Vagina (tissue), 2 donors: ENCODE data around the gene ATG9B. TPM values are rescaled to one million over a fixed set of nuclear protein-coding genes. Genes with fewer than 3 reads are reported as not detected.

Source experiments
- DNase-seq, 2 donors: peaks; one replicate each; pipeline ENCODE4 v3.0.0-alpha.2; 2017; ENCODE audit errors: extremely low spot score in 2 of 2
- H3K27ac ChIP-seq: fragments of 200-600 bp; sonication (generic); one replicate; pipeline ENCODE4 v1.5.1; 2019
- H3K27me3 ChIP-seq: fragments of 200-600 bp; sonication (generic); one replicate; pipeline ENCODE4 v1.5.1; 2019
- H3K36me3 ChIP-seq, 2 donors: fragments of 200-600 bp; sonication (generic); one replicate each; pipeline ENCODE4 v1.5.1; 2017 to 2019
- H3K4me1 ChIP-seq: fragments of 200-600 bp; sonication (generic); one replicate; pipeline ENCODE4 v1.5.1; 2019
- H3K4me3 ChIP-seq, 2 donors: fragments of 200-600 bp; sonication (generic); 1 replicate in 1 of 2; 2 replicates in 1 of 2; pipeline ENCODE4 v1.5.1; 2016 to 2019
- H3K9me3 ChIP-seq: fragments of 200-600 bp; sonication (generic); one replicate; pipeline ENCODE4 v1.5.1; 2019
- POLR2A ChIP-seq, 2 donors: fragments of 450-650 bp; IDR thresholded peaks; one replicate each; pipeline ENCODE4 v1.6.1; 2017; ENCODE audit warnings: antibody characterized with exemption in 2 of 2, mild to moderate bottlenecking in 2 of 2, moderate library complexity in 2 of 2
- POLR2AphosphoS5 ChIP-seq, 2 donors: sonication (generic); formaldehyde crosslinking; IDR thresholded peaks; one replicate each; pipeline ENCODE4 v1.9.0; 2017; ENCODE audit warnings: antibody characterized with exemption in 2 of 2, mild to moderate bottlenecking in 2 of 2, low read depth in 1 of 2; ENCODE audit not compliant: insufficient read depth in 1 of 2
- intact Hi-C: fragments of 100-400 bp; cut with DNase I; formaldehyde crosslinking; loops from one replicate; pipeline ENCODE4 v1.15.1; 2023
- total RNA-seq: library from RNA; depleted of rRNA; stranded (reverse); fragments of >200 nt; gene quantifications from one replicate; pipeline ENCODE4 v1.2.3, GENCODE V29; 2016
- TF ChIP-seq, protein P1 (sequence below), 3 experiments: fragments of 450-650 bp in 2 of 3; fragments of 200-600 bp in 1 of 3; sonication (generic) in 1 of 3; IDR thresholded peaks; one replicate each; pipeline ENCODE4 v1.5.1; 2017 to 2019; ENCODE audit warnings: antibody characterized with exemption in 3 of 3, mild to moderate bottlenecking in 2 of 3, moderate library complexity in 2 of 3

The ATG9B gene
- total RNA-seq, 1 donor from 2014 or later = 34.1 TPM

DNA sequence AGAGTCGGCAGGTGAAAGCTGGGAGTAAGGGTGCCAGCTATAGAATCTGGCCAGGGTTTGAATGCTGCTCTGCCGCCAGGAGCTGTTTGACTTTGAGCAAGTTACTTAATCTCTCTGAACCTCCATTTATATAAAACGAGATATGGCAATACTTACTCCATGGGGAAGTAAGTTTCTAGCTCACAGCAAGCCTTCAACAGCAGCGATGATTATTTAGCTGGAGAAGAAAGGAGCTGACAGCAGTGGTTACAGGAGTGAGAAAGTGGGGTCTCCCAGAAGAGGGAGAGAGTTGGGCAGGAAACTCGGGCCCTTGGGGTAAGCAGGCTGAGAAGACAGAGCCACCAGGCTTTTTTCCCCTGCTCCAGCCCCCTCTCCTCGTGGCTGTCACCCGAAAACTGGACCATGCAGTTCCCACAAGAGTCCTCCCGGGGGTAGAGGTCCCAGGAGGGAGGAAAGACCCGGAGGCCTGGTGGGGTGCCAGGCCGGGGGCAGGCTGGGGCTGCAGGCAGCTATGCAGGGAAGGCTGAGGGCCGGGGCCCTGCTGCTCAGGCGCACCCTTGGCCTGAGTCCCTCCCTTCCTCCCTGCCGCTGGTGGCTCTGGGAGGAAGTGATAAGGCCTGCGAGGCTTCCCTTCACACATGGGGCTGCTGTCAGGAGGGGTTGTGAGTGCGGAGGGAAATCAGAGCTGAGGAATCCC lies 30.0 kb downstream of the ATG9B start:
- Histone ChIP-seq H3K27ac (no peak overlapping the region), H3K27me3 (no peaks in the 10 kb centered on the region), H3K4me1 (peaks cover 15% of the 10 kb centered on the region), H3K9me3 (no peaks in the 10 kb centered on the region), H3K36me3 (no peaks in the 10 kb centered on the region), H3K4me3 (peak overlapping the region; percentile 19 to 27)
- TF ChIP-seq POLR2AphosphoS5 (IDR thresholded peaks at IDR 0.05; ENCODE audit: insufficient read depth in 1 of 2, low read depth in 1 of 2) = no peak
- TF ChIP-seq, protein P1, sequence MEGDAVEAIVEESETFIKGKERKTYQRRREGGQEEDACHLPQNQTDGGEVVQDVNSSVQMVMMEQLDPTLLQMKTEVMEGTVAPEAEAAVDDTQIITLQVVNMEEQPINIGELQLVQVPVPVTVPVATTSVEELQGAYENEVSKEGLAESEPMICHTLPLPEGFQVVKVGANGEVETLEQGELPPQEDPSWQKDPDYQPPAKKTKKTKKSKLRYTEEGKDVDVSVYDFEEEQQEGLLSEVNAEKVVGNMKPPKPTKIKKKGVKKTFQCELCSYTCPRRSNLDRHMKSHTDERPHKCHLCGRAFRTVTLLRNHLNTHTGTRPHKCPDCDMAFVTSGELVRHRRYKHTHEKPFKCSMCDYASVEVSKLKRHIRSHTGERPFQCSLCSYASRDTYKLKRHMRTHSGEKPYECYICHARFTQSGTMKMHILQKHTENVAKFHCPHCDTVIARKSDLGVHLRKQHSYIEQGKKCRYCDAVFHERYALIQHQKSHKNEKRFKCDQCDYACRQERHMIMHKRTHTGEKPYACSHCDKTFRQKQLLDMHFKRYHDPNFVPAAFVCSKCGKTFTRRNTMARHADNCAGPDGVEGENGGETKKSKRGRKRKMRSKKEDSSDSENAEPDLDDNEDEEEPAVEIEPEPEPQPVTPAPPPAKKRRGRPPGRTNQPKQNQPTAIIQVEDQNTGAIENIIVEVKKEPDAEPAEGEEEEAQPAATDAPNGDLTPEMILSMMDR (IDR thresholded peaks at IDR 0.05) = no peak
- no peak for TF ChIP-seq POLR2A (IDR thresholded peaks at IDR 0.05)
- DNase-seq = no peak
- intact Hi-C loops = no loop called here

DNA sequence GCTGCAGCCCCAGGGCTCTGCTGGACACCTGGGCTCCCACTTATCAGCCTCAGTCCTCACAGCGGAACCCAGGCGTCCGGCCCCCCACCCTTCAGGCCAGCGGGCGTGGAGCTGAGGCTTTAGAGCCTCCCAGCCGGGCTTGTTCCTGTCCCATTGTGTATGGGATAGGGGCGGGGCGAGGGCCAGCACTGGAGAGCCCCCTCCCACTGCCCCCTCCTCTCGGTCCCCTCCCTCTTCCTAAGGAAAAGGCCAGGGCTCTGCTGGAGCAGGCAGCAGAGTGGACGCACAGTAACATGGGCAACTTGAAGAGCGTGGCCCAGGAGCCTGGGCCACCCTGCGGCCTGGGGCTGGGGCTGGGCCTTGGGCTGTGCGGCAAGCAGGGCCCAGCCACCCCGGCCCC lies 30.8 kb downstream of the ATG9B start:
- H3K4me1 ChIP-seq = peaks cover 23% of the 10 kb centered on the region
- no peaks in the 10 kb centered on the region for H3K27me3 ChIP-seq
- no peaks in the 10 kb centered on the region for H3K9me3 ChIP-seq
- no peak for TF ChIP-seq POLR2A (IDR thresholded peaks at IDR 0.05)
- TF ChIP-seq, protein P1 (IDR thresholded peaks at IDR 0.05) = no peak
- TF ChIP-seq POLR2AphosphoS5 (IDR thresholded peaks at IDR 0.05; ENCODE audit: insufficient read depth in 1 of 2, low read depth in 1 of 2) = peak in 1 of 2 donors; percentile 23
- intact Hi-C loops = no loop called here
- no peak for DNase-seq
- H3K27ac ChIP-seq = no peak overlapping the region
- peak overlapping the region; percentile 19 to 27 for H3K4me3 ChIP-seq
- H3K36me3 ChIP-seq = no peaks in the 10 kb centered on the region

DNA sequence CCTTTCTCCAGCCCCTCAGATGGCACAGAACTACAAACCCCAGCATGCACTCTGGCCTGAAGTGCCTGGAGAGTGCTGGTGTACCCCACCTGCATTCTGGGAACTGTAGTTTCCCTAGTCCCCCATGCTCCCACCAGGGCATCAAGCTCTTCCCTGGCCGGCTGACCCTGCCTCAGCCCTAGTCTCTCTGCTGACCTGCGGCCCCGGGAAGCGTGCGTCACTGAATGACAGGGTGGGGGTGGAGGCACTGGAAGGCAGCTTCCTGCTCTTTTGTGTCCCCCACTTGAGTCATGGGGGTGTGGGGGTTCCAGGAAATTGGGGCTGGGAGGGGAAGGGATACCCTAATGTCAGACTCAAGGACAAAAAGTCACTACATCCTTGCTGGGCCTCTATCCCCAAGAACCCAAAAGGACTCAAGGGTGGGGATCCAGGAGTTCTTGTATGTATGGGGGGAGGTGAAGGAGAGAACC lies 31.4 kb downstream of the ATG9B start:
- no peaks in the 10 kb centered on the region for H3K27me3 ChIP-seq
- DNase-seq = no peak
- H3K27ac ChIP-seq = peak overlapping the region; percentile 20
- no peak overlapping the region for H3K4me3 ChIP-seq
- TF ChIP-seq POLR2AphosphoS5 (IDR thresholded peaks at IDR 0.05; ENCODE audit: insufficient read depth in 1 of 2, low read depth in 1 of 2) (no peak), POLR2A (IDR thresholded peaks at IDR 0.05) (no peak)
- TF ChIP-seq, protein P1 (IDR thresholded peaks at IDR 0.05) = no peak
- H3K36me3 ChIP-seq = no peaks in the 10 kb centered on the region
- intact Hi-C loops = no loop called here
- H3K9me3 ChIP-seq = no peaks in the 10 kb centered on the region
- H3K4me1 ChIP-seq = peaks cover 27% of the 10 kb centered on the region

DNA sequence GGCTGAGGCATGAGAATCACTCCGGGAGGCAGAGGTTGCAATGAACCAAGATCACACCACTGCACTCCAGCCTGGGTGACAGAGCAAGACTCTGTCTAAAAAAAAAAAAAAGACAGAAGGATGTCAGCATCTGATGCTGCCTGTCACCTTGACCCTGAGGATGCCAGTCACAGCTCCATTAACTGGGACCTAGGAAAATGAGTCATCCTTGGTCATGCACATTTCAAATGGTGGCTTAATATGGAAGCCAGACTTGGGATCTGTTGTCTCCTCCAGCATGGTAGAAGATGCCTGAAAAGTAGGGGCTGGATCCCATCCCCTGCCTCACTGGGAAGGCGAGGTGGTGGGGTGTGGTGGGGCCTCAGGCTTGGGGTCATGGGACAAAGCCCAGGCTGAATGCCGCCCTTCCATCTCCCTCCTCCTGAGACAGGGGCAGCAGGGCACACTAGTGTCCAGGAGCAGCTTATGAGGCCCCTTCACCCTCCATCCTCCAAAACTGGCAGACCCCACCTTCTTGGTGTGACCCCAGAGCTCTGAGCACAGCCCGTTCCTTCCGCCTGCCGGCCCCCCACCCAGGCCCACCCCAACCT lies 32.1 kb downstream of the ATG9B start:
- intact Hi-C loops = no loop called here

More for the DNA sequence above, 32.1 kb downstream of the ATG9B start:
- Histone ChIP-seq H3K27ac (peak overlapping the region; percentile 20), H3K36me3 (no peaks in the 10 kb centered on the region), H3K4me1 (peaks cover 27% of the 10 kb centered on the region), H3K4me3 (no peak overlapping the region), H3K9me3 (no peaks in the 10 kb centered on the region), H3K27me3 (no peaks in the 10 kb centered on the region)
- DNase-seq = no peak
- TF ChIP-seq POLR2A (IDR thresholded peaks at IDR 0.05) = no peak
- no peak for TF ChIP-seq POLR2AphosphoS5 (IDR thresholded peaks at IDR 0.05; ENCODE audit: insufficient read depth in 1 of 2, low read depth in 1 of 2)
- TF ChIP-seq, protein P1 (IDR thresholded peaks at IDR 0.05) = no peak
